VCaP (cell line): ENCODE measurements around the gene PGBD5.

ENCODE experiments used
- H3K27ac ChIP-seq: fragments of 450-650 bp; 2 replicates; pipeline ENCODE4 v1.5.1; 2017
- CTCF ChIP-seq: fragments of 450-650 bp; conservative IDR thresholded peaks from 2 replicates; pipeline ENCODE4 v1.5.1; 2017; ENCODE audit warnings: mild to moderate bottlenecking, moderate library complexity

The PGBD5 gene

GRCh38 chr1:230313453-230314141 lies 112.5 kb downstream of the PGBD5 start:
- no peak for TF ChIP-seq CTCF
- no peak overlapping the region for H3K27ac ChIP-seq

- no peak for TF ChIP-seq CTCF
Measured at GRCh38 chr1:230312676-230313075, 113.5 kb downstream of the PGBD5 start.

GRCh38 chr1:230310381-230311163 lies 115.6 kb downstream of the PGBD5 start:
- no peak overlapping the region for H3K27ac ChIP-seq

More at GRCh38 chr1:230312676-230313075, 113.5 kb downstream of the PGBD5 start:
- H3K27ac ChIP-seq = no peak overlapping the region

GRCh38 chr1:230309646-230310177 lies 116.4 kb downstream of the PGBD5 start:
- no peak for TF ChIP-seq CTCF
- no peak overlapping the region; the same call in 1 of the 2 replicates for H3K27ac ChIP-seq

More at GRCh38 chr1:230310381-230311163, 115.6 kb downstream of the PGBD5 start:
- peak; percentile 86 for TF ChIP-seq CTCF

- no peak for TF ChIP-seq CTCF
- peak overlapping the region; percentile 78; the same call in 1 of the 2 replicates for H3K27ac ChIP-seq
Measured at GRCh38 chr1:230308821-230309220, 117.3 kb downstream of the PGBD5 start.

- peak overlapping the region; percentile 78 for H3K27ac ChIP-seq
- no peak for TF ChIP-seq CTCF
Measured at GRCh38 chr1:230308039-230308438, 118.1 kb downstream of the PGBD5 start.

- no peak for TF ChIP-seq CTCF
- peak overlapping the region; percentile 78 for H3K27ac ChIP-seq
Measured at GRCh38 chr1:230307213-230307612, 118.9 kb downstream of the PGBD5 start.
